ENCODE data around the gene IVD.
A peak's percentile ranks its signal among the peaks of the same experiment; 100 is the strongest.

IVD gene

GRCh38 chr15:40372981-40373380, 32.6 kb upstream of the IVD start:
- DNase-seq (ENCODE audit: insufficient read length, low spot score) (no peak), FAIRE-seq (no peak)

GRCh38 chr15:40377606-40378005, 28.0 kb upstream of the IVD start:
- FAIRE-seq (no peak), DNase-seq (ENCODE audit: insufficient read length, low spot score) (no peak)

DNA sequence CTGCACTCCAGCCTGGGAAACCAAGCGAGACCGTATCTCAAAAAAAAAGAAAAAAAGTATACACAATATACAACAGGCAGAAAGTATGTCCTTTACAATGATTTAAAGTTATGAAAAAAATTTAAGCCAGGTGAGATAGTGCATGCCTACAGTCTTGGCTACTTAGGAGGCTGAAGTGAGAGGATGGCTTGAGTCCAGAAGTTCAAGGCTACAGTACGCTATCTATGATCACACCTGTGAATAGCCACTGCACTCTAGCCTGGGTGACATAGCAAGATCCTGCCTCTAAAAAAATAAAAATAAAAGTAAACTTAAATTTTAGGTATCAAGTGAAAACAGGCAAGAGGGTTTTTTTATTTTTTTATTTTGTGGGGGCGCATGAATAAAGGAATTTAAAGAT, 26.2 kb upstream of the IVD start:
- no peak for DNase-seq (ENCODE audit: insufficient read length, low spot score)
- no peak for FAIRE-seq

DNA sequence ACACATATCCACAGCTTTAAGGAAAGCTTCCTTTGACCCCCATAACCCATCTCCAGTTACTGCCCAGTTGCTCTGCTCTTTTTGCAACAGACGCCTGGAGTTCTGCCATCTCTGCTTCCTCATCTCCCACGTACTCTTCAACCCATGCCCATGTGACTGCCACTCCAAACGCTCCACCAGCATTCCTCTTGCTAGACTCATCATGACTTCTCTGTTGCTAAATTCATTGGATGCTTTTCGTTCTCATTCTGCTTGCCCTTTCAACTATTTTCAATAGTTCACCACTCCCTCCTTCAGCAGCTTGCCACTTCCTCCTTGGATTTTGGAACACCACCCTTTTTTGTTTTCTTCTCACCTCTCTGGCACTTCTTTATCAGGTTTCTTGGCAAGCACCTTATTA, 25.7 kb upstream of the IVD start:
- no peak for DNase-seq (ENCODE audit: insufficient read length, low spot score)
- FAIRE-seq, result no peak

- FAIRE-seq (no peak), DNase-seq (ENCODE audit: insufficient read length, low spot score) (no peak)
Measured at GRCh38 chr15:40380636-40381035, 25.0 kb upstream of the IVD start.

- FAIRE-seq (no peak), DNase-seq (ENCODE audit: insufficient read length, low spot score) (no peak)
Measured at GRCh38 chr15:40381818-40382529, 23.6 kb upstream of the IVD start.

GRCh38 chr15:40382580-40383456, 22.8 kb upstream of the IVD start, which contains the start of gene KNSTRN:
KNSTRN (plus strand) TSS chr15:40382721; CDS start chr15:40382836, 115 bp downstream.
- DNase-seq (ENCODE audit: insufficient read length, low spot score) (peak; percentile 88), FAIRE-seq (peak; percentile 98)

DNA sequence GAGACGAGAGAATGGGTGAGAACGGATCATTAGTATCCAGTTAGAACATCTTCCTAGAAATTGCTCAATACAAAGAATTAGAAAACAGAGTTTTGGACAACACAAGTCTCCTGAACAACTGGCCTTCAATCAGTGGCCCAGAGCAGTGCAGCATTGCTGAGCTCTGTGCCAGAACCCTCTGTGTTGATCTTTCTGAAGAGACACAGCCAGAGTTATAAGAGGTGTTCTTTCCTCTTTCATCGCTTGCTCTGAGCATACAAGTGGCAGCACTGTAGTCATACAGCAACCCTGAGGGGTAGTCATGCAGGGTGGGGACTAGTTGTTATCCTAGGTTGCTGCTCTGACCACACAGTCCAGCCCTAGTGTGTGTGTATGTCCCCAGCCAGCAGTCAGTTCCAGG, 19.1 kb upstream of the IVD start:
- no peak for FAIRE-seq
- DNase-seq (ENCODE audit: insufficient read length, low spot score), result no peak

DNA sequence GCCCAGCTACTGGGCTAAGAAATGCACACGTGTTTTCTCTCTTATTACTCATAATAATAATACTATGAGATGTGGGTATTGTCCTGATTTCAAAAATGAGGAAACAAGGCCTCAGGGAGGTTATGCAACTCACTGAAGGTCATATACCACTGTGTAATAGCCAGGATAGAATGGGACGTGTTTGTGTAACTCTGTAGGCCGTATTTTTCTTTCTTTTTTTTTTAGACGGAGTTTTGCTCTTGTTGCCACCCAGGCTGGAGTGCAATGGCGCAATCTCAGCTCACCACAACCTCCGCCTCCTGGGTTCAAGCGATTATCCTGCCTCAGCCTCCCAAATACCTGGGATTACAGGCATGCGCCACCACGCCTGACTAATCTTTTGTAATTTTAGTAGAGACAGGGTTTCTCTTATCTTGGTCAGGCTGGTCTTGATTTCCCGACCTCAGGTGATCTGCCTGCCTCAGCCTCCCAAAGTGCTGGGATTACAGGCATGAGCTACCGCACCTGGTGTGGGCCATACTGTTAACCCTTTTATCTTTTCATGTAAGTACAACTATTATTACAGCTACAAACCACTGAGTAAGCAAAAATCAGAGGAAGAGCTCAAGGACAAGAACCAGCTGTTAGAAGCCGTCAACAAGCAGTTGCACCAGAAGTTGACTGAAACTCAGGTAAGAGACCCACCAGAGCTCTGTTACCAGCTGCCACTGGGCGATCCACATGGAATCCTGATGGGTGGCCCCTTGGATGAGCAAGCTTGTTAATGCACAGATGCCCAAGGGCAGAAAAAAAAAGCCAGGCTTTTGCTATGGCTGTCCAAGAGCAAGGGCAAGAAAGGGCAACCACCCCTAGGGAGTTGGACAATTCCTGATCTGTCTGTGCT, 16.4 kb upstream of the IVD start:
- FAIRE-seq (no peak), DNase-seq (ENCODE audit: insufficient read length, low spot score) (no peak)

GRCh38 chr15:40389824-40390595, 15.6 kb upstream of the IVD start:
- DNase-seq (ENCODE audit: insufficient read length, low spot score) (no peak), FAIRE-seq (no peak)

DNA sequence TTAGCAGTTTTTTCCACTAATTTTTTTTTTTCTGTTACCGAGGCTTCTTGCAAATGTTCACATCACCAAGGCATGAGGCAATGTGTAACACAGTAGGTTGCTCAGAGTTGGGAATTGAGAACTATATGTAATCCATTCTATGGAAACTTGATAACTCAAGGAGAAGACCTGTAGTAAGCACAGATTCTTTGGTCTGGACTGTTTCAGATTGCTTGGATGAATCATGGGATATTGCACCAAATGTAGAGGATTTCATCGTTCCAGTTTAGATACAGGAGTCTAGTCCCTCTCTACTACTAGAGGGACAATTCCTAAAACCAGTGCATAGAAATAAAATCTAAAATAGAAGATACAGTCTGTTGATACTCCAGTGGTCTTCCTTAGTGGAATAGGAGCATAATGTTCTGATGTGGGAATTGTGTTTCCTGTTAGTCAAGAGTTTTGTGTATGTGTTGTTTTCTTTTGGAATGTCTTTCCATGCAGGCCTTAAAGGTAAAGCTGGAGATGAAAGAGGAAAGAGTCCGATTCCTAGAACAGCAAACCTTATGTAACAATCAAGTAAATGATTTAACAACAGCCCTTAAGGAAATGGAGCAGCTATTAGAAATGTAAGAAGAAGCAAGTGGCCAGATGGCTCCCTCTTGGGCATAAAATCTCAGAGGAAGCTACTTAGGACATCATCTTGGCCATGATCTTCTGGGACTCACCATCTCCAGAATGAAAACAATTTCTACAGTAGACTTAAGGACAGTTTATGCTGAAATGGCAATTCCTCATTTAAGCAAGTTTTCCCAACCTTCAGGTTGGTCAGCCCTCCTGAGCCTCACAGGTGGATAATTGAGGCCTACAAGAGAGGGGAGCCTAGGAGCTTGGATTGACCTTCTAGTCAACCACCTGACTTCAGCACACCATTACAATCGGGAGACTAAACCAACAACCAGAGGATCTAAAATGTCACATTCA, 12.3 kb upstream of the IVD start:
- DNase-seq (ENCODE audit: insufficient read length, low spot score) (no peak), FAIRE-seq (no peak)

DNA sequence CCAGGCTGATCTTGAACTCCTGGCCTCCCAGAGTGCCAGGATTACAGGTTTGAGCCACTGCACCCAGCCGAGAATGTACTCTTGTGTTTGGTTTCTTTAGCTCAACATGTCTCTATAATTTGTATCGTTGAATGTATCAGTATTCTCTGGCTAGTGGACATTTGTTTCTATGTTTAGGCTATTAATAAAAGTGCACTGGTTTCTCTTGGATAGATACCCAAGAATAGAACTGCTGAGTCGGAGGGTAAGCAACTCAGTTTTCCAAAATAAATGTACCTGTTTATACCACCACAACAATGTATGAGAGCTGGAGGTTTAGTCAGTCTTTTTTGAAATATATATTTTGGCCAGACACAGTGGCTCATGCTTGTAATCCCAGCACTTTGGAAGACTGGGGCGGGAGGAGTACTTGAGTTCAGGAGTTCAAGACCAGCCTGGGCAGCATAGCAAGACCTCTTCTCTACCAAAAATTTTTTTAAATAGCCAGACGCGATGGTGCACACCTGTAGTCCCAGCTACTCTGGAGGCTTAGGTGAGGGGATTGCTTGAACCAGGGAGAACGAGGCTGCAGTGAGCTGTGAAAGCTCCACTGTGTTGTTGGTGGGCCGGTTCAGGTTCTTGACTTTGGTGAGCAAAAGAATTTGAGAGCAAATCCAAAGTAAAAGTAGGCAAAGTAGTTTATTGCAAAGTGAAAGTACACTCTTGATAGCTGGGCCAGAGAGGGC, 7.7 kb upstream of the IVD start:
- DNase-seq (ENCODE audit: insufficient read length, low spot score) (no peak), FAIRE-seq (no peak)

DNA sequence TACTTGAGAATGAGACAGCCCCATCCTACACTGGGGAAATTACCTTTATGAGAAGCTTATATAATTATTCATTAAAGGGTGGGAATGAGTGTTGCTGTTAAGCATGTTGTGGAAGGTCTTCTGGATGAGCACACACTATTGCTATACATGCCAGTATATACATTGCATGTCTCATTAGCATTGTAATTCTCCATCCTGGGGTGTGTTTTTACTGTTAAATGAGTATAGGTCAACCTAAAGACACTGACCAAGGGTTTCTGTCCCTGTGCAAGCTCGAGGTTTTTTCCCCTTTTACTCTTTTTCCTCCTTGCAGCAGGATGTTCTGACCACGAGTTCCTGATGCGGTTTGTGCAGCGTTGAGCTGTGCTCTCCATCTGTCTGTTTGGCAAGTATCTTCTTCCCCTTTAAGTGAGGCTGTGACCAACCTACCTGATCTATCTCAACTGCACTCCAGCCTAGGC, 7.2 kb upstream of the IVD start:
- FAIRE-seq, result peak; percentile 82
- peak; percentile 47 for DNase-seq (ENCODE audit: insufficient read length, low spot score)

GRCh38 chr15:40399370-40399769, 6.2 kb upstream of the IVD start:
- FAIRE-seq, result no peak

GRCh38 chr15:40407330-40407990, 1.9 kb downstream of the IVD start:
- FAIRE-seq, result peak; percentile 94
- peak; percentile 70 for DNase-seq (ENCODE audit: insufficient read length, low spot score)

More at GRCh38 chr15:40399370-40399769, 6.2 kb upstream of the IVD start:
- DNase-seq (ENCODE audit: insufficient read length, low spot score), result no peak

DNA sequence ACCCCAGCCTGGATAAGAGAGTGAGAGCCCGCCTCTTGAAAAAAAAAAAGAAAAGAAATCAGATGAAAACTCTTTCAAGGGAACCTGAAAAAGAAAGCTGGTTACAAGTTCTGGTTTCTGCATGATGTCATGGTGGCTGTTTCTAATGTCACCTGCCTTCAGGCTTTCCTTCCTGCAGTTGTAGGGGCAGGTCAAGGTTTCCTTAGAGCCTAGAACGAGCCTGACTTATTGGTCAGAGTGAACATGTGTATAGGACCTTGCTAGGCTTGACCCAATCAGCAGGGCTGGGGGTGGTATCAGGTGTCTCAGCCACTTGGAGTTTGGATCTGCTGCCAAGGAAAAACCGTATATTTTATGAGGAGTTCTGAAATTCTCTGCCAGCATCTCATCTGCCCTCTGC, 3.8 kb downstream of the IVD start:
- peak; percentile 96 for FAIRE-seq
- peak; percentile 61 for DNase-seq (ENCODE audit: insufficient read length, low spot score)

- FAIRE-seq, result no peak
- no peak for DNase-seq (ENCODE audit: insufficient read length, low spot score)
Measured at GRCh38 chr15:40410476-40410875, 4.9 kb downstream of the IVD start.

Data from GM19239 (cell line).